ENCODE data around the gene NOSTRIN. TPM values are rescaled to one million over a fixed set of nuclear protein-coding genes. Genes with fewer than 3 reads are reported as not detected.
"Not testable (repeated sequence)": the region's sequence is repeated elsewhere in the genome, so short reads cannot be mapped to it uniquely, and the experiment has no call there.

NOSTRIN gene
- total RNA-seq, 1 experiment from 2014 or later, result not detected

DNA sequence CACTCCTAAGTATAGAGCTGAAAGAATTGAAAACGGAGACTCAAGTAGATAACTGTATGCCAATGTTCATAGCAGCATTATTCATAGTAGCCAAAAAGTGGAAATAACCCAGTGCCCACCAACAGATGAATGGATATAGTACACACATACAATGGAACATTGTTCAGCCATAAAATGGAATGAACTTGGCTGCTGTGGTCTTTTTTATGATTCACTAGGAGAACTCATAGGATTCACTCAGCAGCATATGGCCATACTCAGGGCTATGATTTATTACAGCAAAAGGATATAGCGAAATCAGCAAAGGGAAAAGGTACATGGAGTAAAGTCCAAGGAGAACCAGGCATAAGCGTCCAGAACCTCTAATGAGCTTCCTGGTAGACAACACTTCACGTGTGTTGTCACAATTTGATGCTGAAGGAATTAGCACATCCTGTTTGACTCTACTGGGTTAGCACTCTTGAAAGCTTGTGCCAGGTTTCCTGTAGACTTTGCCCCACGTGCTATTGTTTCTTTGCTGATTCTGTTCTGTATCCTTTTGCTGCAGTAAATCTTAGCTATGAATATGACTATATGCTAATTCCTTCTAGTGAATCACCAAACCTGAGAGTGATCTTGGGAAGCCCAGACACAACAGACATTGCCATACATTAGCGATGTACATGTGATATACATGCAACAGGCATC, 72.1 kb downstream of the NOSTRIN start:
- no peak overlapping the region for H3K4me3 Mint-ChIP-seq
- H4K5ac ChIP-seq (ENCODE audit: insufficient read length, low read depth, low read length), result no peak overlapping the region
- H3K9ac ChIP-seq (ENCODE audit: extremely low read depth, insufficient read length, low read length), result no peak overlapping the region
- no peak overlapping the region for H3K14ac ChIP-seq (ENCODE audit: insufficient read depth, low read length)
- H2AK5ac ChIP-seq (ENCODE audit: insufficient read length, low read length), result no peak overlapping the region
- H3K27me3 ChIP-seq (ENCODE audit: insufficient read depth, low read length), result no peaks in the 10 kb centered on the region
- no peak overlapping the region for H3T11ph ChIP-seq (ENCODE audit: low read length)
- no peaks in the 10 kb centered on the region for H3K4me1 ChIP-seq (ENCODE audit: insufficient read depth, low read length)
- no peak overlapping the region for H3K4ac ChIP-seq (ENCODE audit: low read depth, low read length)
- H3K27me3 Mint-ChIP-seq (ENCODE audit: low read depth), result no peaks in the 10 kb centered on the region
- H2BK120ac ChIP-seq (ENCODE audit: low read depth, low read length, poor library complexity, severe bottlenecking), result no peak overlapping the region
- TF ChIP-seq, protein P1, sequence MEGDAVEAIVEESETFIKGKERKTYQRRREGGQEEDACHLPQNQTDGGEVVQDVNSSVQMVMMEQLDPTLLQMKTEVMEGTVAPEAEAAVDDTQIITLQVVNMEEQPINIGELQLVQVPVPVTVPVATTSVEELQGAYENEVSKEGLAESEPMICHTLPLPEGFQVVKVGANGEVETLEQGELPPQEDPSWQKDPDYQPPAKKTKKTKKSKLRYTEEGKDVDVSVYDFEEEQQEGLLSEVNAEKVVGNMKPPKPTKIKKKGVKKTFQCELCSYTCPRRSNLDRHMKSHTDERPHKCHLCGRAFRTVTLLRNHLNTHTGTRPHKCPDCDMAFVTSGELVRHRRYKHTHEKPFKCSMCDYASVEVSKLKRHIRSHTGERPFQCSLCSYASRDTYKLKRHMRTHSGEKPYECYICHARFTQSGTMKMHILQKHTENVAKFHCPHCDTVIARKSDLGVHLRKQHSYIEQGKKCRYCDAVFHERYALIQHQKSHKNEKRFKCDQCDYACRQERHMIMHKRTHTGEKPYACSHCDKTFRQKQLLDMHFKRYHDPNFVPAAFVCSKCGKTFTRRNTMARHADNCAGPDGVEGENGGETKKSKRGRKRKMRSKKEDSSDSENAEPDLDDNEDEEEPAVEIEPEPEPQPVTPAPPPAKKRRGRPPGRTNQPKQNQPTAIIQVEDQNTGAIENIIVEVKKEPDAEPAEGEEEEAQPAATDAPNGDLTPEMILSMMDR (conservative IDR thresholded peaks at IDR 0.05), result no peak
- H3K9me3 ChIP-seq (ENCODE audit: control insufficient read depth, low read depth, low read length), result no peaks in the 10 kb centered on the region
- peaks cover 13 to 16% of the 10 kb centered on the region in 2 experiments for H3K4me1 Mint-ChIP-seq
- H4K20me1 ChIP-seq (ENCODE audit: control insufficient read depth, insufficient read depth, insufficient read length), result no peaks in the 10 kb centered on the region
- no peak overlapping the region for H2BK15ac ChIP-seq (ENCODE audit: low read depth, low read length)
- no peak overlapping the region for H2BK20ac ChIP-seq (ENCODE audit: low read depth, low read length, poor library complexity, severe bottlenecking)
- H3K36me3 Mint-ChIP-seq (ENCODE audit: insufficient read depth in 1 of 3, low read depth in 3 of 3), result peaks cover 16 to 26% (median 25%) of the 10 kb centered on the region in 3 experiments
- H3K27ac Mint-ChIP-seq, result no peak overlapping the region
- H2AFZ ChIP-seq (ENCODE audit: low read length), result no peak overlapping the region
- no peaks in the 10 kb centered on the region for H3K23me2 ChIP-seq (ENCODE audit: insufficient read length, low read depth, low read length, poor library complexity, severe bottlenecking)
- H3K27ac ChIP-seq (ENCODE audit: insufficient read length, low read depth, low read length), result no peak overlapping the region
- no peak overlapping the region for H4K8ac ChIP-seq (replicated peaks; ENCODE audit: insufficient read length, low read depth, low read length)
- no peaks in the 10 kb centered on the region for H3K79me2 ChIP-seq (ENCODE audit: insufficient read depth, low read length)
- H4K91ac ChIP-seq (ENCODE audit: insufficient read length, low read depth, low read length), result no peak overlapping the region
- peaks cover 2 to 7% of the 10 kb centered on the region in 2 experiments; a peak in 2 of 5 replicates for H3K9me3 Mint-ChIP-seq
- H3K23ac ChIP-seq (ENCODE audit: insufficient read length, low read depth, low read length), result no peak overlapping the region
- H3K4me2 ChIP-seq (ENCODE audit: insufficient read depth, insufficient read length, low read length), result no peak overlapping the region
- no peak overlapping the region for H3K56ac ChIP-seq (ENCODE audit: insufficient read length, low read depth, low read length)
- H3K18ac ChIP-seq (ENCODE audit: insufficient read length, low read depth, low read length), result no peak overlapping the region
- WGBS (ENCODE audit: extremely low coverage, insufficient read length, low lambda C conversion rate), result no CpG with 5 or more reads among the region's 6 CpGs
- H2BK5ac ChIP-seq (ENCODE audit: insufficient read length, low read length), result no peak overlapping the region
- H2BK12ac ChIP-seq (ENCODE audit: insufficient read length, low read depth, low read length), result no peak overlapping the region
- H3K79me1 ChIP-seq (ENCODE audit: insufficient read depth, low read depth, low read length, poor library complexity, severe bottlenecking), result no peaks in the 10 kb centered on the region
- DNase-seq, result no peak

GRCh38 chr2:168882163-168882562, 79.7 kb downstream of the NOSTRIN start:
- DNase-seq; H3K27me3 ChIP-seq (ENCODE audit: insufficient read depth, low read length); H4K91ac ChIP-seq (ENCODE audit: insufficient read length, low read depth, low read length); H3T11ph ChIP-seq (ENCODE audit: low read length); H3K9ac ChIP-seq (ENCODE audit: extremely low read depth, insufficient read length, low read length); H3K4ac ChIP-seq (ENCODE audit: low read depth, low read length); H3K4me1 ChIP-seq (ENCODE audit: insufficient read depth, low read length); H3K27ac ChIP-seq (ENCODE audit: insufficient read length, low read depth, low read length); H3K27me3 Mint-ChIP-seq (ENCODE audit: low read depth); H3K79me1 ChIP-seq (ENCODE audit: insufficient read depth, low read depth, low read length, poor library complexity, severe bottlenecking); H4K20me1 ChIP-seq (ENCODE audit: control insufficient read depth, insufficient read depth, insufficient read length); H3K27ac Mint-ChIP-seq; H2BK5ac ChIP-seq (ENCODE audit: insufficient read length, low read length); H3K56ac ChIP-seq (ENCODE audit: insufficient read length, low read depth, low read length); H3K4me3 Mint-ChIP-seq; H2BK120ac ChIP-seq (ENCODE audit: low read depth, low read length, poor library complexity, severe bottlenecking); H2BK12ac ChIP-seq (ENCODE audit: insufficient read length, low read depth, low read length); H3K9me3 Mint-ChIP-seq; H3K4me2 ChIP-seq (ENCODE audit: insufficient read depth, insufficient read length, low read length); H3K9me3 ChIP-seq (ENCODE audit: control insufficient read depth, low read depth, low read length); H3K79me2 ChIP-seq (ENCODE audit: insufficient read depth, low read length); H3K18ac ChIP-seq (ENCODE audit: insufficient read length, low read depth, low read length); H2BK15ac ChIP-seq (ENCODE audit: low read depth, low read length); H3K23me2 ChIP-seq (ENCODE audit: insufficient read length, low read depth, low read length, poor library complexity, severe bottlenecking); H3K23ac ChIP-seq (ENCODE audit: insufficient read length, low read depth, low read length); H4K8ac ChIP-seq (replicated peaks; ENCODE audit: insufficient read length, low read depth, low read length); H2BK20ac ChIP-seq (ENCODE audit: low read depth, low read length, poor library complexity, severe bottlenecking); H3K4me1 Mint-ChIP-seq; H2AFZ ChIP-seq (ENCODE audit: low read length); H2AK5ac ChIP-seq (ENCODE audit: insufficient read length, low read length); H4K5ac ChIP-seq (ENCODE audit: insufficient read length, low read depth, low read length); H3K14ac ChIP-seq (ENCODE audit: insufficient read depth, low read length): not testable (repeated sequence)
- no CpG with 5 or more reads among the region's 12 CpGs for WGBS (ENCODE audit: extremely low coverage, insufficient read length, low lambda C conversion rate)
- peaks cover 9 to 28% (median 22%) of the 10 kb centered on the region in 3 experiments; a peak in 6 of 7 replicates for H3K36me3 Mint-ChIP-seq (ENCODE audit: insufficient read depth in 1 of 3, low read depth in 3 of 3)

Measured in H9 (cell line).